CD4-positive, alpha-beta T cell treated with Interleukin-6 at 100 ng/mL for 8 hours (primary cell): ENCODE measurements around the gene STRN3.
"Not testable (repeated sequence)": the region's sequence is repeated elsewhere in the genome, so short reads cannot be mapped to it uniquely, and the experiment has no call there.

ENCODE experiments used
- DNase-seq: peaks from one replicate; pipeline ENCODE4 v3.0.0-alpha.2; 2020; ENCODE audit warnings: mixed read lengths, low spot score

The STRN3 gene, protein sequence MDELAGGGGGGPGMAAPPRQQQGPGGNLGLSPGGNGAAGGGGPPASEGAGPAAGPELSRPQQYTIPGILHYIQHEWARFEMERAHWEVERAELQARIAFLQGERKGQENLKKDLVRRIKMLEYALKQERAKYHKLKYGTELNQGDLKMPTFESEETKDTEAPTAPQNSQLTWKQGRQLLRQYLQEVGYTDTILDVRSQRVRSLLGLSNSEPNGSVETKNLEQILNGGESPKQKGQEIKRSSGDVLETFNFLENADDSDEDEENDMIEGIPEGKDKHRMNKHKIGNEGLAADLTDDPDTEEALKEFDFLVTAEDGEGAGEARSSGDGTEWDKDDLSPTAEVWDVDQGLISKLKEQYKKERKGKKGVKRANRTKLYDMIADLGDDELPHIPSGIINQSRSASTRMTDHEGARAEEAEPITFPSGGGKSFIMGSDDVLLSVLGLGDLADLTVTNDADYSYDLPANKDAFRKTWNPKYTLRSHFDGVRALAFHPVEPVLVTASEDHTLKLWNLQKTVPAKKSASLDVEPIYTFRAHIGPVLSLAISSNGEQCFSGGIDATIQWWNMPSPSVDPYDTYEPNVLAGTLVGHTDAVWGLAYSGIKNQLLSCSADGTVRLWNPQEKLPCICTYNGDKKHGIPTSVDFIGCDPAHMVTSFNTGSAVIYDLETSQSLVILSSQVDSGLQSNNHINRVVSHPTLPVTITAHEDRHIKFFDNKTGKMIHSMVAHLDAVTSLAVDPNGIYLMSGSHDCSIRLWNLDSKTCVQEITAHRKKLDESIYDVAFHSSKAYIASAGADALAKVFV

DNA sequence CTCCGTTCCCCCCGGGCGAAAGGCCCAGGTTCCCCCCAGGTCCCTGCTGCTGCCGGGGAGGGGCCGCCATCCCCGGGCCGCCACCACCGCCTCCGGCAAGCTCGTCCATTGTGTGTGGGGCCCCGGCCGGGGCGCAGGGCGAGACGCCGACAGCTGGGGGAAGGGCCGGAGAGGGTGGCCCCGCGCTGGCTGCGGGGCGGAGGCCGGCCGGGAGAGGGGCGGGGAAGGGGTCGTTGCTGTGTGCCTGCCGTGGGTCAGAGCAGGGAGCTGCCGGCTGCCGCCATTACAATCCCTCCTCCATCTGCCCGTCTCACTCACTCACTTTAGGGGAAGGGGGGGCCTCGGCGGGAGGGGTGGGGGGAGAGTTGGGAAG, at the start of gene STRN3:
STRN3 (minus strand) TSS at position 303 of the 373 bp plus-strand sequence; CDS start at position 109, 194 bp downstream.
- DNase-seq = no peak

DNA sequence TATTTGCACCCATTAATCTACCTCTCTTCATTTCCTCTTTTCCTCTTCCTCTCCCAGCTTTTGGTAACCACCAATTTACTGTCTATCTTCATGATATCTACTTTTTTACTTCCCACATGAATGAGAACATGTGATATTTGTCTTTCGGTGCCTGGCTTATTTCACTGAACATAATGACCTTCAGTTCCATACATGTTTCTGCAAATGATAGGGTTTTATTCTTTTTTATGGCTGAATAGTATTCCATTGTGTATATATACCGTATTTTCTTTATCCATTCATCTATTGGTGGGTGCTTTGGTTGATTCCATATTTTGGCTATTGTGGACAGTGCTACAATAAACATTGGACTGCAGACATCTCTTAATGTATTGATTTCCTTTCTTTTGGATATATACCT, 49.0 kb upstream of the STRN3 start:
- no peak for DNase-seq

DNA sequence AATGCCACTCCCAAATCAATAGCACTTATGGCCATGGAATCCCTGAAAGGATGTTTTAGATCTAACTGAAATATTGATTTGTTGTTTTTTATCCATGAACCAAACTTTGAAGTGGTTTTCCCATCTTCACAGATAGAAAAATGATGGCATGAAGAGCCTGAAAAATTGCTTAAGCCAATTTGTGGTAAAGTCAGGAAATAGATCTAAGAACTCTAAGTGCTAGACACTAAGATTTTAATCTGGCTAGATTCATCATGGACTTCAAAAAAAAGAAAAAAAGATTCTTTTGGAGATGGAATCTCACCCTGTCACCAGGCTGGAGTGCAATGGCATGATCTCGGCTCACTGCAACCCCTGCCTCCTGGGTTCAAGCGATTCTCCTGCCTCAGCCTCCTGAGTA, 45.0 kb upstream of the STRN3 start:
- no peak for DNase-seq

DNA sequence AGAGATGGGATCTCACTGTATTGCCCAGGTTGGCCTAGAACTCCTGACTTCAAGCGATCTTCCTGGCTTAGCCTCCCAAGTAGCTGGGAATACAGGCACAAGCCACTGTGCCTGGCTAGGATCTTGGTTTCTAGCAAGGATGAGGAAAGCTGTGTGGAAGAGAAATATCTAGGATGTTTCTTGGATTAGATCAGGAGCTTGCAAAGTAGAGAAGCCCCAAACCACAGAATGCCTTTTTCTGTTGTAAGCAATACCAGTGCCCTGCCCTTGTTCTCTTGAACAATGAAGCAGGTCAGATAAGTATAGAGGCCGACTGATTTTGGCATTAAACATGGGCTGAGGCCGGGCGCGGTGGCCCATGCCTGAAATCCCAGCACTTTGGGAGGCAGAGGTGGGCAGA, 44.3 kb upstream of the STRN3 start:
- no peak for DNase-seq

DNA sequence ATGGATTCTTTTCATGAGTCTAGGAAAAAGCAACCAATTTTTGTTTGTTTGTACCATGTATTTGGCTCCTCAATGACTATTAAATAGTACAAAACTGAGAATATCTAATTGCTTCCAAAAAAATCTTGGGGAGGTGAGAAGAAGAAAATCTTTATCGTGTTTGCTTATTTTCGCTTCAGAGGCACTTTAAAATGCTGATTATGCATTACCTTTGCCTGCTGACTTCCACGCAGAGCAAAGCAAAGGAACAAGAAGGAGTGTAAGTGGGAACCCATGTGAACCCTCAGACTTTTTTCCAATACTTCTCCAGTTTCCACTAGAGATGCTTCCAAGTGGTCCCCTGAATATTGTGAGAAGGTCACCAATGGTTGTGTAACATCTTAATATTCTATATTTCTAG, 43.2 kb upstream of the STRN3 start:
- no peak for DNase-seq

DNA sequence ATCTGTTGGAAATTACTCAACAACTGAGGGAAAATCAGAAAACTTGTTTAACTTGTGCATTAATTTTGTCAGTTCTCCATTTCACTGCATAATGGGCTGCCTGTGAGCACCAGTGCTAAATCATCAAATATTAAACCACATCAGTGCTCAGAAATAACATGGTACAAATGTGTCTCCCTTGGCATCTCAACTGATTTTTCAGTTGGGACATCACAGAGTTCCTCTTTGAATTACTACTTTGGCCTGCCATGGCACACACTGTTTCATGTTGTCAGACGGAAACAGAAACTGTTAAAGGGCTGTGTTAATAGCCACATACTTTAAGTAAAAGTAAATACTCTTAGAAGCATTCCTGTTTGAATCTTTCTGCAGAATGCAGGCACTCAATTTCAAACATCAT, 42.1 kb upstream of the STRN3 start:
- no peak for DNase-seq

DNA sequence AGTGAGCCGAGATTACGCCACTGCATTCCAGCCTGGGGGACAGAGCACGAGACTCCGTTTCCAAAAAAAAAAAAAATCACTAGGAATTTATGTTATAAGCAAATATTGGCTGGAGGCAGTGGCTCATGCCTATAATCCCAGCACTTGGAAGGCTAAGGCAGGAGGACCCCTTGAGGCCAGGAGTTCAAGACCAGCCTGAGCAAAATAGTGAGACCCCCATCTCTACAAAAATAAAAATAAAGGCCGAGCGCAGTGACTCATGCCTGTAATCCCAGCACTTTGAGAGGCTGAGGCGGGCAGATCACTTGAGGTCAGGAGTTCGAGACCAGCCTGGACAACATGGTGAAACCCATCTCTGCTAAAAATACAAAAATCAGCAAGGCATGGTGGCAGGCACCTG, 36.7 kb upstream of the STRN3 start:
- not testable (repeated sequence) for DNase-seq

DNA sequence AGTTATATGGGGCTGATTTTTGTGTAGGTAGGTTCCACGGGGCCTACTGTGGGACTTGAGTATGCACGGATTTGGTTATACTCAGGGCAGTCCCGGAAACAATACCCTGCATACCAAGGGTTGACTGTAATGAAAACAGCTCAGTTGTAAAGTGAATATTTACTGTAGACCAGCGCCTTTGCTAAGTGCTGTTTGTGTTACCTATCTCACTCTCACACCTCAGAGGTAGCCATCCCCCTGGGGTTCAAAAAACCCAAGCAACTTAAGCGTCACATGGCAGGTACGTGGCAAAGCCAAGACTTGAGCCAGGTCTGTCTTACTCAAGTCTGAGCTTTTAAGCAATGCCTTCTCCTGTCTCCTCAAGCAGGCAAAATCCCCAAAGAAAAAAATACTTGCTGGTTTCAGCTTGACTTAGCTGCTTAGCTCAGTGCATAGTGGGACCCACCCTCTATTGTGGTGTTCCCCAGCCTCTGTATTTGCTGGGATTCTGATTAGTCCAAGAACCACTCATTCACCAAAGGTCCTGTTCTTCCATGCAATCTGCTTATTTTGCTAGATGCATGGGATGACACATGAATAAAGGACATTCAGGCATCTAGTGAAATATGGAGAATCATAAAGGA, 34.2 kb upstream of the STRN3 start:
- DNase-seq = no peak

DNA sequence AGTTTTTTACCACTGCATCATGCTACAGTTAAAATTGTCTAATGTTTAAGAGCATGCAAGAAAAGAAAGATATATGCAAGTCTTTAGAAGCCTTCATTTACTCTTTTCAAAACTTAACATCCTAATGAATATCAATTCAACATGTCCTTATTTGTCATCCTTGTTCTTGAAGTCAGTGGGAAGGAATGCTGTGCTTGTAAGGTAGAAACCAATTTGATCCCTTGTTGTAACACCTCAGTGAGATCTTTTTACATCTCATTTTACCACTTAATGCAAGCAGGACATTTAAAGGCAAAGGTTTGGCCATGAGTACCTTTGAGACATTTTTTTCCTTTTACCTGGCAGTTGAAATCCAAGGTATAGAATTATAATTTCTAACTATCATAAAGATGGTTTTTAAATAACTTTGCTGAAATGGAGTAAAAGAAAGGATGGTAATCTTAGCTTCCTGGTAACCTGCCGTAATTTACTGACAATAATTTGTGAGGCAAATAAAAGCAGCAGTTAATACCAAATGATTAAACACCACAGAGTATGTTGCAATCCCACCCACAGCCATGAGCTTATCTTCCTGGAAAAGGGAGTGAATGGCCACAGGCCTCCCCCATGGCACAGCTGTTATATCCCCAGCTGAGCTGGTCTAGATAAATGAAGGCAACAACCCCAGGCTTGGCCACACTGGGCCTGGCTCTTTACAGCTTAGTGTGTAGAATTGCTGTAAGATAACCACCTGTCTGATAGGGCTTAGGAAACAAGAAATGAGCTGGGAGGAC, 33.2 kb upstream of the STRN3 start:
- DNase-seq = no peak

DNA sequence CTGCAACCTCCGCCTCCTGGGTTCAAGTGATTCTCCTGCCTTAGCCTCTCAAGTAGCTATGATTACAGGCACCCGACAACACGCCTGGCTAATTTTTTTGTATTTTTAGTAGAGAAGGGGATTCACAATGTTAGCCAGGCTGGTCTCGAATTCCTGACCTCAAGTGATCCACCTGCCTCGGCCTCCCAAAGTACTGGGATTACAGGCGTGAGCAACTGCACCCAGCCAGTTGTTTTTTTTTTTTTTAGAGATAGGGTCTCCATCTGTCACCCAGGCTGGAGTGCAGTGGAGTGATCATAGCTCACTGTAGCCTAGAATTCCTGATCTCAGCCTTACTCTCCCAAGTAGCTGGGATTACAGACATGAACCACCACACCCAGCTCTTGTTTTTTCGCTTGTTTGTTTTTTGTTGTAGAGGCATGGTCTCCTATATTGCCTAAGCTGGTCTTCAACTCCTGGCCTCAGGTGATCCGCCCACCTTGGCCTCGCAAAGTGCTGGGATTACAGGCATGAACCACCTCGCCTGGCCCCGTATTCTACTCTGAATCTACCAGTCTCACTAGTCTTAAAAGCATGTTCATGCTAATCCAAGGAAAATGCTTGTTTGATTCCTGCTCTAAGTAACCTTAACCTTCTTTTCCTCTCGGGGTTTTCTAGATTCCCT, 31.7 kb upstream of the STRN3 start:
- DNase-seq = no peak

DNA sequence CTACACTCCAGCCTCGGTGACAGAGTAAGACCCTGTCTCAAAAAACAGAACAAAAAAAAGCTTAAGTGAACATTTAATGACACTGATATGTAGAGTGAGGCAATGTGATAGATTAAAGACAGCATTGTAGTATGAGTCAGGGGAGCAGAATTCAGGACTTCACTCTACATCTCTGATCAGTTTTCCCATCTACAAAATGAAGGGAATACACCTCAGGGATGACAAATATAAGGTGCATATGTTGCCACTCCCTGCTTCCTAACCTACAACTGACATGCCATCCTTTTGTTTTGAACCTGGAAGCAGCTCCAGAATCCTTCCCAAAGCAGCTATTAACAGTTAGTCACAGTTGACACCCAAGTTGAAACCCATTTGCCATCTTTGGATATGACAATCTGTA, 30.9 kb upstream of the STRN3 start:
- DNase-seq = no peak

DNA sequence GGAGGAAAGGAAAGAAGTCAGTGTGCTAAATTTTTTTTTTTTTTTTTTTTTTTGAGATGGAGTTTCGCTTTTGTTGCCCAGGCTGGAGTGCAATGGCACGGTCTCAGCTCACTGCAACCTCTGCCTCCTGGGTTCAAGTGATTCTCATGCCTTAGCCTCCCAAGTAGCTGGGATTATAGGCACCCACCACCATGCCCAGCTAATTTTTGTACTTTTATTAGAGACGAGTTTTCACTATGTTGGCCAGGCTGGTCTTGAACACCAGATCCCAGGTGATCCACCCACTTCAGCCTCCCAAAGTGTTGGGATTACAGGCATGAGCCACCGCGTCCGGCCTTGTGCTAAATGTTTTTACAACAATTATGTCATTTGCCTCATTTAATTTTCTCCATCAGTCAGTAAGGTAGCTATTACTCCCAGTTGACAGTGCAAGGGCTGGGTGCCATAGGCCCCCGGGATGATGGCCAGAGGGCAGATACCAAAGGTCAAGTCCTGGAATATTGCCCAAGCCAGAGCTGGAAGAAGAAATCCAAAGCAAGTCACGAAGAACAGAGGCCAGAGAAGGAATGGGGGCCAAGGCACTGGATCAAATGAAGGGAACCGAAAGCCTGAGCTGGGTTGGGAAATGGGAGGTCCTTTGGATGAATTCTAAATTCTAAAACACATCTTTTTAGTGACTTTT, 26.9 kb upstream of the STRN3 start:
- DNase-seq = not testable (repeated sequence)

DNA sequence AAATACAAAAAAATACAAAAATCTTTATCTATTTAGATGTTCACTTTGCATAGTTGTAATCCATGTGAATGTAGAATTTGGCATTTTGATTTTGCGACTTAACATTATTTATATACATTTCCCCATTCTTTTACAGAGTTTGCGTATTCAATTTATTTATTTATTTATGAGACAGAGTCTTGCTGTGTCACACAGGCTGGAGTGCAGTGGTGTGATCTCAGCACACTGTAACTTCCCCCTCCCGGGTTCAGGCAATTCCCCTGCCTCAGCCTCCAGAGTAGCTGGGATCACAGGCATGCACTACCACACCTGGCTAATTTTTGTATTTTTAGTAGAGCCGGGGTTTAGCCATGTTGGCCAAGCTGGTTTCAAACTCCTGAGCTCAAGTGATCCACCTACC, 25.3 kb upstream of the STRN3 start:
- no peak for DNase-seq

DNA sequence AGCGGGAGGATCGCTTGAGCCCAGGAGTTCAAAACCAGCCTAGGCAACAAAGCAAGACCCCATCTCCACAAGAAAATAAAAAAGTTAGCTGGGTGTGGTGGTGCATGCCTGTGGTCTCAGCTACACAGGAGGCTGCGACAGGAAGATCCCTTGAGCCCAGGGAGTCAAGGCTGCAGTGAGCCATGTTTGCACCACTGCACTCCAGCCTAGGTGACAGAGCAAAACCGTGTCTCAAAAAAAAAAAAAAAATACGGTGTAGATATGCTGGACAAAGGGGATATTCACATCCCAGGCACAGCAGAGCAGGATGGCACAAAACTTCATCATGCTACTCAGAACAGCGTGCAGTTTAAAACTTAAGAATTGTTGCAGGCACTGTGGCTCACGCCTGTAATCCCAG, 24.8 kb upstream of the STRN3 start:
- no peak for DNase-seq

DNA sequence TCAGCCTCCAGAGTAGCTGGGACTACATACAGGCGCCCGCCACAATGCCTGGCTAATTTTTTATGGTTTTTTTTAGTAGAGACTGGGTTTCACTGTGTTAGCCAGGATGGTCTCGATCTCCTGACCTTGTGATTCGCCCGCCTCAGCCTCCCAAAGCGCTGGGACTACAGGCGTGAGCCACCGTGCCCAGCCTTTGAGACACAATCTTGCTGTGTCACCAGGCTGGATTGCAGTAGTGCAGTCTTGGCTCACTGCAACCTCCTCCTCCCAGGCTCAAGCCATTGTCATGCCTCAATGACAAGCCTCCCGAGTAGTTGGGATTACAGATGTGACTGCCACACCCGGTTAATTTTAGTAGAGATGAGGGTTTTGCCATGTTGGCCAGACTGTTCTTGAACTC, 21.3 kb upstream of the STRN3 start:
- DNase-seq = no peak

DNA sequence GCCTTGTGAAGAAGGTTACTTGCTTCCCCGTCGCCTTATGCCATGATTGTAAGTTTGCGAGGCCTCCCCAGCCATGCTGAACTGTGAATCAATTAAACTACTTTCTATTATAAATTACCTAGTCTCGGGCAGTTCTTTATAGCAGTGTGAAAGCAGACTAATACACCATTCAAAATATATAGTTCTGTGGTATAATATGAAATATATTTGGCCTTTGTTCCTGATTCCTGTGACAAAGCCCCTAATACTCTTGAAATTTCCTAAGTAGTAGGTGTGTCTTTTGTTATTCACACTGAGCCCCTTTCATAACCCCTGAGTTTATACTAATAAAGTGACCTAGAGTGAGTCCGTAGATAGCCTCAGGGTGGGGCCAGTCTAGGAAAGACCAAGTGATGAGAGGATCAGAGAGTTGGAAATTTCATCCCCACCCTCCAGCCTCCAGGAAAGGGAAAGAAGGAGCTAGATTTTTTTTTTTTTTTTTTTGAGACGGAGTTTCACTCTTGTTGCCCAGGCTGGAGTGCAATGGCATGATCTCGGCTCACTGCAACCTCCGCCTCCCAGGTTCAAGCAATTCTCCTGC, 19.4 kb upstream of the STRN3 start:
- no peak for DNase-seq

DNA sequence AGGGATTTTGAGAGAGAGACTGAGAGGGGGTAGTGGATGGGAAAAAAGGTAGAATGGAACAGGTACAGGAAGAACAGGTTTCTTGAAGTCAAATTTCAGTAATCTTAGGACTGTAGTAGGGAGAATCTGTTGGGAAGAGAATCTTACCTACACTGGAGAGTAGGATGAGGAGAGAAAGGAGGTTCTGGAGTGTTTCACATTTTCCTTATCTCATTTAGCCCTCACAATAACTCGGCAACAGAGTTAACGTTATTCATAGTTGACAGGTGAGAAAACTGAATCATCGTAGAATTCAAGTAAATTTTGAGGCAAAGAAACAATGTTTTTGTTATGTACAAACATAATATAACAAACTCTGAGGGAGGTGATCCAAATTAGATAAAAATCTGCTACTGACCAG, 17.2 kb upstream of the STRN3 start:
- DNase-seq = no peak

DNA sequence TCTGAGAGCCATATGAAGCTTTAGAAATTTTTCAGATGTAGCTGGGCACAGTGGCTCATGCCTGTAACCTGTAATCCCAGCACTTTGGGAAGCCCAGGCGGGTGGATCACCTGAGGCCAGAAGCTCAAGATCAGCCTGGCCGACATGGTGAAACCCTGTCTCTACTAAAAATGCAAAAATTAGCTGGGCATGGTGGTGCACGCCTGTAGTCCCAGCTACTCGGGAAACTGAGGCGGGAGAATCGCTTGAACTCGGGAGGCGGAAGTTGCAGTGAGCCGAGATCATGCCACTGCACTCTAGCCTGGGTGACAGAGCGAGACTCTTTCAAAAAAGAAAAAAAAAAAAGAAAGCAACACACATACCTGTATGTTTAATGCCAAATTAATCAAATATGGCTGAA, 16.7 kb upstream of the STRN3 start:
- not testable (repeated sequence) for DNase-seq

DNA sequence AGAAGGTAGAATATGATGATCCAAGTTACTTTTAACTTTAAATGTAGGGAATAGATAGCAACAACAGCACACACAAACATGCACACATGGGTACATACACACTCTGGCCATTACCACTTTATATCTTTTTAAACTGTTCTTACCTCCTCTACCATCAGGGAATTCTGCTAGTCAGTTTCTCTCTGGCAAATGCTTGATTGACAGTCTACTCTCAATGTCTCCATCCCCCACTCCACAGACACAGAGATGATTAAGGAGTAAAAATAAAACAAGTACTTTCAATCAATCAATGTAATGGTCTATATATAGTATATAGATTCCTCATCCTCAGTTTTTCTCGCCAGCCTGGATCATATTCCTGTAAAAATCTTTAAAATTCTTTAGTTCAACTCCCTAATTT, 16.1 kb upstream of the STRN3 start:
- DNase-seq = no peak

DNA sequence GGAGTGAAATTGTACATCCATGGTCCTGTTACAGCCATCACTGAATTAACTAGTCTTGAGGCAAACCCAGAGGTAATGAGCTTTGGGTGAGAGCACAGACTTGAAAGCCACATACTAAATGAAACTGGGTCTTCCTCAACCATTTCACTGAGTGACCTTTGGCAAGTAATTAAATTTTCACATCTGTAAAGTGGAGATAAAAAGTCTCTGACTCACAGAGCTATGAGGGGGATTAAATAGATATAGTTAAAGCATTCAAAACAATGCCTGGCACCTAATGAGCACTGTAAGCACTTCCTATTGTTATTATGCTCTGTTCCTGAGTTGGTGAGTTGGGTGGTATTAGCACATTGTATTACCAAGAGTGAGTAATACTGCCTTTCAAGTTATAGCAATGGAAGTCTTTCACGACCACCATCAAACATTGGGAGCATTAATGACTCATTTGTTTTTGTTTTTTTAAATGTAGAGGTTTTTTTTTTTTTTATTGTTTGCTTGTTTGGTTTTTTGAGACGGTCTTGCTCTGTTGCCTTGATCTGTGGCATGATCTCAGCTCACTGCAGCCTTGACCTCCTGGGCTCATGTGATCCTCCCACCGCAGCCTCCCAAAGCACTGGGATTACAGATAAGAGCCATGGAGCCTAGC, 12.5 kb upstream of the STRN3 start:
- no peak for DNase-seq
